ENCODE results near the gene ST8SIA5. TPM values are rescaled to one million over a fixed set of nuclear protein-coding genes. Genes with fewer than 3 reads are reported as not detected.

Gene ST8SIA5
- total and polyA plus RNA-seq, 9 of the 15 experiments (the other 6 are each of a cell fraction or from before 2014, with no cell fraction given): 0.03 to 0.33 (median 0.06) TPM; not detected in 5

- FAIRE-seq (no peak), DNase-seq (ENCODE audit: extremely low read depth in 1 of 4, low spot score in 3 of 4) (no peak), ATAC-seq (no peak)
- WGBS (ENCODE audit: insufficient coverage, low coverage, missing lambda C conversion rate): 2% methylated on average over 5 of the region's 5 CpGs
- H3K9me3 ChIP-seq (replicated peaks; ENCODE audit: control insufficient read depth, insufficient read depth, low read depth, low read length): no peaks in the 10 kb centered on the region
- no peaks in the 10 kb centered on the region for H3K9me1 ChIP-seq (ENCODE audit: control insufficient read depth, insufficient read depth, low read length)
- intact Hi-C loops (cut with micrococcal nuclease): loop anchor here (10.0 kb wide), 1 partner anchor 75 kb away; no protein-coding TSS in a partner anchor
- H3K4me1 ChIP-seq (replicated peaks in 1 of 2; ENCODE audit: control insufficient read depth in 2 of 2, insufficient read depth in 2 of 2, low read length in 2 of 2): no peaks in the 10 kb centered on the region
- no peak overlapping the region for H3K4me3 ChIP-seq
- no TSS peak for BruUV-seq (replicated peaks)
- POLR2A ChIA-PET: no interaction called here
- H3K4me2 ChIP-seq (ENCODE audit: insufficient read depth, low read length): no peak overlapping the region
- no peak overlapping the region for H3K27ac ChIP-seq (ENCODE audit: extremely low read depth, low read depth, low read length)
- H4K20me1 ChIP-seq (replicated peaks; ENCODE audit: control insufficient read depth, insufficient read depth, low read length): no peaks in the 10 kb centered on the region
- no peaks in the 10 kb centered on the region; a peak in 2 of 5 replicates for H3K27me3 ChIP-seq (ENCODE audit: control insufficient read depth in 2 of 2, insufficient read depth in 2 of 2, low read length in 2 of 2)
- in situ Hi-C loops (cut with MboI): no loop called here
- no peak for TF ChIP-seq HCFC1 (IDR thresholded peaks at IDR 0.05; ENCODE audit: low read depth, low read length)
- no peak for TF ChIP-seq ZNF507 (tag; conservative IDR thresholded peaks at IDR 0.05)
- no peak for TF ChIP-seq NEUROD1 (IDR thresholded peaks at IDR 0.05; ENCODE audit: borderline replicate concordance, low read depth, low read length, partially characterized antibody)
- TF ChIP-seq, protein P1, sequence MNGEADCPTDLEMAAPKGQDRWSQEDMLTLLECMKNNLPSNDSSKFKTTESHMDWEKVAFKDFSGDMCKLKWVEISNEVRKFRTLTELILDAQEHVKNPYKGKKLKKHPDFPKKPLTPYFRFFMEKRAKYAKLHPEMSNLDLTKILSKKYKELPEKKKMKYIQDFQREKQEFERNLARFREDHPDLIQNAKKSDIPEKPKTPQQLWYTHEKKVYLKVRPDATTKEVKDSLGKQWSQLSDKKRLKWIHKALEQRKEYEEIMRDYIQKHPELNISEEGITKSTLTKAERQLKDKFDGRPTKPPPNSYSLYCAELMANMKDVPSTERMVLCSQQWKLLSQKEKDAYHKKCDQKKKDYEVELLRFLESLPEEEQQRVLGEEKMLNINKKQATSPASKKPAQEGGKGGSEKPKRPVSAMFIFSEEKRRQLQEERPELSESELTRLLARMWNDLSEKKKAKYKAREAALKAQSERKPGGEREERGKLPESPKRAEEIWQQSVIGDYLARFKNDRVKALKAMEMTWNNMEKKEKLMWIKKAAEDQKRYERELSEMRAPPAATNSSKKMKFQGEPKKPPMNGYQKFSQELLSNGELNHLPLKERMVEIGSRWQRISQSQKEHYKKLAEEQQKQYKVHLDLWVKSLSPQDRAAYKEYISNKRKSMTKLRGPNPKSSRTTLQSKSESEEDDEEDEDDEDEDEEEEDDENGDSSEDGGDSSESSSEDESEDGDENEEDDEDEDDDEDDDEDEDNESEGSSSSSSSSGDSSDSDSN (IDR thresholded peaks at IDR 0.05; ENCODE audit: borderline replicate concordance in 1 of 2, low read depth in 2 of 2, low read length in 2 of 2): no peak
- TF ChIP-seq ZNF77 (CRISPR knock-in tag; IDR thresholded peaks at IDR 0.05): no peak
- no peak overlapping the region for H2AFZ ChIP-seq (ENCODE audit: low read depth, low read length)
- no peaks in the 10 kb centered on the region for H3K36me3 ChIP-seq (ENCODE audit: control insufficient read depth, insufficient read depth, low read length)
- H3K9ac ChIP-seq (ENCODE audit: insufficient read depth in 1 of 2, low read depth in 2 of 2, low read length in 2 of 2): no peak overlapping the region
- CTCF ChIA-PET (ENCODE audit: low intra/inter-chr PET ratio): no interaction called here
- no peaks in the 10 kb centered on the region for H3K79me2 ChIP-seq (ENCODE audit: control insufficient read depth, insufficient read depth, low read length)
Observed at GRCh38 chr18:46629361-46629760, 127.5 kb downstream of the ST8SIA5 start.
